AG09319 (cell line): ENCODE data around the gene SPRY4.

ENCODE experiments used
- DNase-seq: peaks from one replicate; pipeline ENCODE4 v3.0.0-alpha.2; 2010; ENCODE audit warnings: low read depth; ENCODE audit errors: extremely low read depth
- CTCF ChIP-seq: IDR thresholded peaks from 2 replicates; pipeline ENCODE4 v1.5.1; 2011; ENCODE audit warnings: low read depth, mild to moderate bottlenecking, inconsistent platforms, low read length, moderate library complexity

SPRY4 gene

GRCh38 chr5:142360051-142360498 lies 35.3 kb upstream of the SPRY4 start:
- no peak for DNase-seq
- TF ChIP-seq CTCF = no peak

GRCh38 chr5:142358648-142359047 lies 33.8 kb upstream of the SPRY4 start:
- TF ChIP-seq CTCF = no peak
- DNase-seq = no peak

- no peak for DNase-seq
- no peak for TF ChIP-seq CTCF
Measured at GRCh38 chr5:142358121-142358520, 33.3 kb upstream of the SPRY4 start.

GRCh38 chr5:142357469-142358090 lies 32.8 kb upstream of the SPRY4 start:
- no peak for TF ChIP-seq CTCF
- DNase-seq = no peak

- DNase-seq = peak; percentile 74
Measured at GRCh38 chr5:142356716-142357468, 32.1 kb upstream of the SPRY4 start.

GRCh38 chr5:142356349-142356715 lies 31.5 kb upstream of the SPRY4 start:
- no peak for TF ChIP-seq CTCF
- peak; percentile 57 for DNase-seq

More at GRCh38 chr5:142356716-142357468, 32.1 kb upstream of the SPRY4 start:
- TF ChIP-seq CTCF = no peak

GRCh38 chr5:142353071-142353472 lies 28.3 kb upstream of the SPRY4 start:
- TF ChIP-seq CTCF = no peak
- no peak for DNase-seq
